ENCODE data around the gene MTPN.

MTPN gene

GRCh38 chr7:135879233-135879632 lies 97.9 kb downstream of the MTPN start:
- DNase-seq: no peak

DNA sequence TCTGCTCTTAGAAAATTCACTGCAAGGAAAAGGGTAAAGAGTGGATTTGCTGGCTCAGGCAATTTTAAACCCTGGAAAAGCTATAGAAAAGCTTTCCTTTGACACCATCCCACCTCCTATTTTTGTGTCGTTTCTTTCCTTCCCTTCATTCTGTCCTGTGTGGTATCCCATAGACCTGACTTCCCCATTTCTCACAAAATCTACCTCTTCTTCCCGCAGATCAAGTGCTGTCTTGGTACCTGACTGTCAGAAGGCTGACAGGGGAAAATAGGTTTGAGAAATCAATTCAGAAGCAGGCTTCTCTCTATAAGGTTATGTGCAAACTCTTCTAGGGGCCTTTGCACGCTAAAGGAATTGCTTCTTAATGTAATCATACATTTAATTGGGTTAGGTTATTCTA lies 98.9 kb downstream of the MTPN start:
- DNase-seq: no peak

DNA sequence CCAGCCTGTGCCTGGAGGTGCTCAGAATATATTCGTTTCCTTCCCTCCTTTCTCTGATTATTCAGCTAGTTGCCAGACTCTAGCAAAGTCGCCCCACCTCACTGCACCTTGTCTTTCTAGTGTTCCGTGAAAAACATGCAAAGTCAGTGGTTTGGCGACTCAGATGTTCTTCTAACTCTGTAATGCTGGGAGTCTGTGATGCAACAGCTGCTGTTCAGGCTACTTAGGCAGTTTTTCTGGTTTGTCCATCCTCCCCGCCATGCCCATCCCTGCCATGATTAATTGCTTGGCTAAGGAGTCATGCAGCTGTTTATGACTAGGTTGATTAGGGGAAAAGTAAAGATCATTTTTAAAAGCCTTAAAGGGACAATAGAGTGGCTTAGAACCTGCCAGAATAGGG lies 99.4 kb downstream of the MTPN start:
- peak; percentile 42 for DNase-seq

Measured in NCI-H774 (cell line).